Mucosa of descending colon (tissue), 3 donors: ENCODE data around the gene NMT1. TPM values are rescaled to one million over a fixed set of nuclear protein-coding genes. Genes with fewer than 3 reads are reported as not detected.

Source experiments
- ATAC-seq: fragments of 200-7000 bp; cut with Tn5 transposase; one replicate; pipeline ENCODE4 v1.9.1; 2020; ENCODE audit warnings: mild to moderate bottlenecking, moderate library complexity
- DNase-seq, 3 donors: peaks; one replicate each; pipeline ENCODE4 v3.0.0-alpha.2; 2020
- H3K36me3 ChIP-seq: fragments of 200-600 bp; one replicate; pipeline ENCODE4 v1.8.0; 2021; ENCODE audit warnings: low read depth, mild to moderate bottlenecking
- H3K4me1 ChIP-seq: fragments of 200-600 bp; one replicate; pipeline ENCODE4 v1.8.0; 2021; ENCODE audit warnings: low read depth, mild to moderate bottlenecking
- H3K4me3 ChIP-seq: fragments of 200-600 bp; one replicate; pipeline ENCODE4 v1.8.0; 2021; ENCODE audit warnings: mild to moderate bottlenecking
- H3K9me3 ChIP-seq: fragments of 200-600 bp; one replicate; pipeline ENCODE4 v1.8.0; 2021; ENCODE audit warnings: mild to moderate bottlenecking
- CTCF ChIP-seq: fragments of 200-600 bp; IDR thresholded peaks from one replicate; pipeline ENCODE4 v1.8.0; 2022; ENCODE audit warnings: antibody characterized with exemption, mild to moderate bottlenecking
- intact Hi-C, 2 donors: fragments of 100-400 bp; cut with DNase I in 1 of 2; cut with micrococcal nuclease in 1 of 2; formaldehyde crosslinking; loops; one replicate each; pipeline versions ENCODE4 v1.11.0 to v1.11.1; 2022; cut with DNase I, micrococcal nuclease
- total RNA-seq, 3 donors: library from RNA; stranded (reverse); fragmentation: NEBNext Ultra II Directional in 2 of 3; extraction: Animal tissue kit (Norgen Biotek cat#: 25700) in 2 of 3; gene quantifications; one replicate each; pipeline versions ENCODE4 v1.2.1 to v1.2.4, GENCODE V29; 2021 to 2023
- donor health status: DM: no; HTN: no; CAD: no; lungs with moderate emphysema.
- donor health status: DM: no; HTN: no; CAD: no.
- donor health status: DM: no; HTN: yes; CAD: no.

Gene NMT1
- total RNA-seq, 3 donors from 2014 or later: 47.0 to 94.0 (median 76.1) TPM

GRCh38 chr17:45040459-45040858 is 20.7 kb upstream of the NMT1 start:
- DNase-seq (no peak), ATAC-seq (no peak)
- Histone ChIP-seq H3K36me3 (no peaks in the 10 kb centered on the region), H3K4me1 (peaks cover 27% of the 10 kb centered on the region), H3K4me3 (no peak overlapping the region), H3K9me3 (no peaks in the 10 kb centered on the region)
- intact Hi-C loops: no loop called here
- TF ChIP-seq CTCF: no peak

DNA sequence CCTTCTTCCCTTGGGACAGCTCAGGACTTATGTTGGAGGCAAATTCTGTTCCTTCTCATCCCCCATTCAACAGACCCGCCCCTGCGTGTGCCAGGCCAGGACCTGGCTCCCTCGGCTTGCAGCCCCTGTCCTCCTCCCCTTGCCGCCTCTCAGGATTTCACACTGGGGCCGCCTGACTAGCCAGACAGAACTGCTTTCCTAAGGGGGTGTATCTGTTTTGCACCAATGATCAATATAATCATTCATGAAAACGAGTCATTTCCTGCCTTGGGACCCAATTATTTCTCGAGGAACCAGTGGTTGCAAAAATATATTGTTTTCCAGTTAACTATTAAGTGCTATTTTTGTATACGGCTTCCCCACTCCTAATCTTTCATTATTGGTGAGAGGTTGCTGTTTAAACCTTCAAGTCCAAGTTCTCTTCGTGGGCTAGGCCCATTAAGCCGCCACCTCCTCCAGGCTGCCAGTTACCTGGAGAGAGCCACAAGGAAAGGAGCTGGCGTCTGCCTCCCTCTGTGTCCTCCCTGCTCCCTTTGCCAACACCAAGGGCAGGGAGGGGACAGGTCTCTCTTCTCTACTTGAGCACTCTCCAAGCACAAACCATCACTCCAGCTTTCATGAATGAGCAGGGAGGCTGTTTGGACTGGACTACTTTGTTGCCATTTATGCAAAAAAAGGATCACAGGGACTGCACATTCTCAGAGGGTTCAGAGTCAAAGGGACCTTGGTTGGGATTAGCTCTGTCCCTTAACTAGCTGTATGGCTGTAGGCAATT is 18.6 kb upstream of the NMT1 start:
- intact Hi-C loops: no loop called here
- Histone ChIP-seq H3K4me1 (peaks cover 7% of the 10 kb centered on the region), H3K9me3 (no peaks in the 10 kb centered on the region), H3K36me3 (no peaks in the 10 kb centered on the region), H3K4me3 (no peak overlapping the region)
- no peak for DNase-seq
- TF ChIP-seq CTCF: no peak
- no peak for ATAC-seq

DNA sequence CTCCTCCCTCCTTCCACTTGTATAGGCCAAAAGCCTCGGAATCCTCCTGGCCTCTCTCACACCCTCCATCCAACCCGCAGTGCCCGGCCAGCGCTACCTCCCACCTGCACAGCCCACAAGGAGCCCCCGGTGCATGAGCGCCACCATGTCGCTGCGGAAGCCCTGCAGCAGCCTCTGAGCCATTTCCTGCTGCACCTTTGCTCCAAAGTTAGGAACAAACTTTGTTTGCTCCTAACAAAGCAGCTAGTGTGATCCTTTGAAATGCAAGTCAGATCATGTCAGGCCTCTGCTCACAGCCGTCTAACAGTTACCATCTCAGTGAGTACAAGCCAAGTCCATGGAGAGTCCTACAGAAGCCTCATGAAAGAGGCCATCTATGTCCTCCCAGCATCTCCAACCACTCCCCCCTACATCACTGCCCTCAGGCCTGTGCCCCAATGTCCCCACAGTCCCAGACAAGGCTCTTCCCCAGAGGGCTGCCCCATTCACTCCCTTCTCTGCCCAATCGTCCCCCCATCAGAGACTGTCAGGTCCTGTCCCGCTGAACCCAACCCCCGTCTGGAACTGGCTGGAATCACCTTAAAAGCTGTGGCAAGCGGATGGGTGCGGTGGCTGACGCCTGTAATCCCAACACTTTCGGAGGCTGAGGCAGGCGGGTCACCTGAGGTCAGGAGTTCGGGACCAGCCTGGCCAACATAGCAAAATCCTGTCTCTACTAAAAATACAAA is 17.1 kb upstream of the NMT1 start:
- no peak for TF ChIP-seq CTCF
- Histone ChIP-seq H3K4me3 (no peak overlapping the region), H3K9me3 (no peaks in the 10 kb centered on the region), H3K36me3 (no peaks in the 10 kb centered on the region), H3K4me1 (no peaks in the 10 kb centered on the region)
- intact Hi-C loops: no loop called here
- ATAC-seq (no peak), DNase-seq (no peak)

DNA sequence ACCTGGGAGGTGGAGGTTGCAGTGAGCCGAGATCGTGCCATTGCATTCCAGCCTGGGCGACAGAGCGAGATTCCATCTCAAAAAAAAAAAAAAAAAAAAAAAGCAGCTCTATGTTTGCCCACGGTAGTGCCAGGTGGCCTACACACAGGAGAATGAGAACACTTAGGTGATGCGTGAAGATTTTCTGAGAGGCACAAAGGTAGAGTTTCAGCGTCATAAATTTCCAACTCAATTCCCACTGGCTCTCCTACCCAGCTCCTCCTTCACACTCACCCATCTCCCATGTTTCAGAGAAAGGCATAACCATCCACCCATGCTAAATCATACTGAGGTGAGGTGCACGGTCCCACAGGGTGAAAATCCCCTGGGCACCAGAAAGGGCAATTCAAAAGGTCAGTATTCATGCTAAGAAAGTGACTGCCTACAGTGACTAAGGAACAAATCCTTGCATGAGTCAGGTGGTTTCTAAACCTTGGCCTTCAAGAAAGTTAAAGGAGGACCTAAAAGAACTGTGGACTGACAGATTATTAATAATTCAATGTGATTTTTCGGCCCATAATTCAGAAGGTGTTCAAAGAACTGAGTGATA is 14.5 kb upstream of the NMT1 start:
- no peak for TF ChIP-seq CTCF
- DNase-seq (no peak), ATAC-seq (no peak)
- H3K9me3 ChIP-seq: no peaks in the 10 kb centered on the region
- H3K4me3 ChIP-seq: no peak overlapping the region
- intact Hi-C loops: no loop called here
- no peaks in the 10 kb centered on the region for H3K36me3 ChIP-seq
- peaks cover 13% of the 10 kb centered on the region for H3K4me1 ChIP-seq

GRCh38 chr17:45048795-45049563 is 12.1 kb upstream of the NMT1 start:
- TF ChIP-seq CTCF: no peak
- intact Hi-C loops: no loop called here
- ATAC-seq (no peak), DNase-seq (no peak)
- Histone ChIP-seq H3K4me3 (no peak overlapping the region), H3K9me3 (no peaks in the 10 kb centered on the region), H3K4me1 (peaks cover 17% of the 10 kb centered on the region), H3K36me3 (no peaks in the 10 kb centered on the region)
